ENCODE results near the gene PRKCH. TPM values are rescaled to one million over a fixed set of nuclear protein-coding genes. Genes with fewer than 3 reads are reported as not detected.

The PRKCH gene
- total RNA-seq, 2 donors from 2014 or later = 7.2 to 8.6 TPM

- no peak overlapping the region for H3K27ac Mint-ChIP-seq
- 93 to 100% methylated on average over 2 to 3 of the region's 3 CpGs for WGBS, 2 experiments (ENCODE audit: insufficient coverage in 1 of 2, insufficient read length in 1 of 2)
- no peak overlapping the region for H3K27ac ChIP-seq (ENCODE audit: low read depth, low read length)
- H3K9me3 ChIP-seq (ENCODE audit: control insufficient read depth, low read length) = no peaks in the 10 kb centered on the region
- DNase-seq = no peak
- H3K4me1 Mint-ChIP-seq = peaks cover 17% of the 10 kb centered on the region
- H3K36me3 ChIP-seq (ENCODE audit: control insufficient read depth, insufficient read depth, low read length) = no peaks in the 10 kb centered on the region
- no peaks in the 10 kb centered on the region for H3K27me3 Mint-ChIP-seq (ENCODE audit: insufficient read depth)
- H3K4me1 ChIP-seq (ENCODE audit: control insufficient read depth, insufficient read depth, low read length) = peaks cover 8% of the 10 kb centered on the region
- no peaks in the 10 kb centered on the region for H3K36me3 Mint-ChIP-seq (ENCODE audit: low read depth)
- no peaks in the 10 kb centered on the region for H3K9me3 Mint-ChIP-seq
- no peak for TF ChIP-seq CTCF (conservative IDR thresholded peaks at IDR 0.05)
- no peaks in the 10 kb centered on the region for H3K27me3 ChIP-seq (ENCODE audit: control insufficient read depth, insufficient read depth, low read length, poor library complexity, severe bottlenecking)
- H3K4me3 Mint-ChIP-seq = no peak overlapping the region
- H3K9ac ChIP-seq (ENCODE audit: extremely low read depth, low read length, poor library complexity, severe bottlenecking) = no peak overlapping the region
- no peak overlapping the region for H3K4me3 ChIP-seq (ENCODE audit: low read length)
Measured at GRCh38 chr14:61443481-61443880, 122.1 kb downstream of the PRKCH start.

GRCh38 chr14:61444215-61444768 lies 122.9 kb downstream of the PRKCH start:
- Mint-ChIP-seq H3K27ac (no peak overlapping the region), H3K4me1 (peaks cover 8% of the 10 kb centered on the region), H3K36me3 (ENCODE audit: low read depth) (no peaks in the 10 kb centered on the region), H3K4me3 (no peak overlapping the region), H3K27me3 (ENCODE audit: insufficient read depth) (no peaks in the 10 kb centered on the region), H3K9me3 (no peaks in the 10 kb centered on the region)
- no peak for TF ChIP-seq CTCF (conservative IDR thresholded peaks at IDR 0.05)
- H3K36me3 ChIP-seq (ENCODE audit: control insufficient read depth, insufficient read depth, low read length) = no peaks in the 10 kb centered on the region
- H3K4me3 ChIP-seq (ENCODE audit: low read length) = no peak overlapping the region
- H3K27me3 ChIP-seq (ENCODE audit: control insufficient read depth, insufficient read depth, low read length, poor library complexity, severe bottlenecking) = no peaks in the 10 kb centered on the region
- 89 to 96% methylated on average over 3 to 5 of the region's 5 CpGs for WGBS, 2 experiments (ENCODE audit: insufficient coverage in 1 of 2, insufficient read length in 1 of 2)
- no peak for DNase-seq
- H3K27ac ChIP-seq (ENCODE audit: low read depth, low read length) = no peak overlapping the region
- H3K9me3 ChIP-seq (ENCODE audit: control insufficient read depth, low read length) = no peaks in the 10 kb centered on the region
- no peak overlapping the region for H3K9ac ChIP-seq (ENCODE audit: extremely low read depth, low read length, poor library complexity, severe bottlenecking)
- H3K4me1 ChIP-seq (ENCODE audit: control insufficient read depth, insufficient read depth, low read length) = peaks cover 2% of the 10 kb centered on the region

GRCh38 chr14:61451491-61451890 lies 130.1 kb downstream of the PRKCH start:
- Histone ChIP-seq H3K27me3 (ENCODE audit: control insufficient read depth, insufficient read depth, low read length, poor library complexity, severe bottlenecking) (no peaks in the 10 kb centered on the region), H3K9me3 (ENCODE audit: control insufficient read depth, low read length) (no peaks in the 10 kb centered on the region), H3K36me3 (ENCODE audit: control insufficient read depth, insufficient read depth, low read length) (no peaks in the 10 kb centered on the region), H3K27ac (ENCODE audit: low read depth, low read length) (no peak overlapping the region), H3K4me1 (ENCODE audit: control insufficient read depth, insufficient read depth, low read length) (no peaks in the 10 kb centered on the region), H3K9ac (ENCODE audit: extremely low read depth, low read length, poor library complexity, severe bottlenecking) (no peak overlapping the region), H3K4me3 (ENCODE audit: low read length) (no peak overlapping the region)
- H3K4me3 Mint-ChIP-seq = no peak overlapping the region
- TF ChIP-seq CTCF (conservative IDR thresholded peaks at IDR 0.05) = no peak
- H3K27ac Mint-ChIP-seq = no peak overlapping the region
- H3K27me3 Mint-ChIP-seq (ENCODE audit: insufficient read depth) = no peaks in the 10 kb centered on the region
- peaks cover 3% of the 10 kb centered on the region for H3K4me1 Mint-ChIP-seq
- no peaks in the 10 kb centered on the region for H3K9me3 Mint-ChIP-seq
- DNase-seq = no peak
- WGBS, 2 experiments (ENCODE audit: insufficient coverage in 1 of 2, insufficient read length in 1 of 2) = 86 to 92% methylated on average over 2 of the region's 2 CpGs
- no peaks in the 10 kb centered on the region for H3K36me3 Mint-ChIP-seq (ENCODE audit: low read depth)

Data from endodermal cell (in vitro differentiated cells).